ENCODE results near the gene DGLUCY.
"Not testable (repeated sequence)": the region's sequence is repeated elsewhere in the genome, so short reads cannot be mapped to it uniquely, and the experiment has no call there.

Gene DGLUCY

DNA sequence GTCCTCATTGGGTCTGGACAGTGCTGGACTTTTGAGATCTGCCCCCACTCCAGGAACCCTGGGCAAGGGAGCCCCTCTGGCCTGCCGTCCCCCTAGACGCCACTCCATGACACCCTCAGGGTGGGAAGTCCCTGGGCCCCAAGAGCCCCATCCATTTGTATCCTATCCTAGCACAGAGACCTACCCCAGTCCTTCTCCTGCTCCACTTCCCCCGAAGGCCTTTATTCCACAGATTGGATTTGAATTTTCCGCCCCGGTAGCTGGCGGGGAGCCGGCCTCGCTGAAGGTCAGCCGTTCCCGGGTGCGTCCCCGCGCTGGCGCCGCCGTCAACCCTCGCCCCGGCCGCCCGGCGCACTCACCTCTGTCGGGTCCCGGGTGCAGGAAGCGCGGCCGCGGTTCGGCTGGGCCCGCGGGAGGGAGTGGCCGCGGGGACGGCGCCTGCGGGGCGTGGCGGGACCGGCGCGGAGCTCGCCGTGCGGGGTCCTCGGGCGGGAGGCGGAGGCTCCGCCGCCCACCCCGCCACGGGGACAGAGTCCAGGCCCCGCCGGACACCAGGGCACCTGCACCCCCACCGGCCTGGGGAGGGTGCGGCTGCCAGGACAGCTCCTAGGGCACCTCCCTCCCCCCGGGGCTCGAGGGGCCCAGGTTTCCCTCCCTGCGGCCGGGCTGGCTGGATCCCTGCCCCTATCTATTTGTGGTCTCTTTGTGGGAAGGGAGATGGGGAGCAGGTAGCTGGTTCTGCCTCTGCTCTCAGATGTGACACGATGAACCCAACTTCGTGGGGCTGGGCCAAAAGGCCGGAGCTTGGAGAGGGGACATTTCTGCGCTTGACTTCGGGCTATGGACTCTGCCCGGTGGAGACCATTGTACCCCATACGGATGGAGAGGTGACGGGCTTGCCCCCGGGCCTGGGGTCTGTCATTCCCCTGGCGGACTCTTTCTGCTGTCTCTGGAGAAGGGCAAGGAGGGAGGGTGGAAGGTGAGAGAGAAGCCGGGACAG is 150.6 kb downstream of the DGLUCY start:
- no peak for DNase-seq

DNA sequence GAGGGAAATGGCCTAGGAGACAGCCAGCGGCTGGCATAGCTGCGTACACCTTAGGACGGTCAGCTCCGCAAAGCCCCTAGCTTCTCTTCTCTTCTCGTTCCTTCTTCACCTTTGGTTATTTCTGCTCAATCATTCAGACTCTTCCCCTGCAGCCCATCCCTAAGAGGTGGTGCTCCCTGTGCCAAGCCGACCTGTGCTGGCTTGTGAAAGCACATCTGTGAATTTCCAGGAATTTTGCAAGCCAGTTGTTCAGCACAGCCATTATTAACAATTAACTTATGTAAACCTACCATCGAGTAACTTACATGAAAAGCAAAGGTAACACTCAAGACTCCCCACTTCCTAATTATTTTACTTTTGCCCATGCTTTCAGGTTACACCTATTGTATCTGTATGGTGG is 151.5 kb downstream of the DGLUCY start:
- no peak for DNase-seq

DNA sequence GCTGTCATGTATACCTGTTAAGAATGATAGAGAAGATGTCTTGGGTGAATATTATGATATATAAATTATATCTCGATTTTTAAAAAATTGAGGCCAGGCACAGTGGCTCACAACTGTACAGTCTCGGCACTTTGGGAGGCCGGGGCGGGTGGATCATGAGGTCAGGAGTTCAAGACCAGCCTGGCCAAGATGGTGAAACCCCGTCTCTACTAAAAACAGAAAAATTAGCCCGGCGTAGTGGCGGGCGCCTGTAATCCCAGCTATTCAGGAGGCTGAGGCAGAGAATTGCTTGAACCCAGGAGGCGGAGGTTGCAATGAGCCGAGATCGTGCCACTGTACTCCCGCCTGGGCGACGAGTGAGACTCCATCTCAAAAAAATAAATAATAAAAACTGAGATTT is 152.4 kb downstream of the DGLUCY start:
- not testable (repeated sequence) for DNase-seq

DNA sequence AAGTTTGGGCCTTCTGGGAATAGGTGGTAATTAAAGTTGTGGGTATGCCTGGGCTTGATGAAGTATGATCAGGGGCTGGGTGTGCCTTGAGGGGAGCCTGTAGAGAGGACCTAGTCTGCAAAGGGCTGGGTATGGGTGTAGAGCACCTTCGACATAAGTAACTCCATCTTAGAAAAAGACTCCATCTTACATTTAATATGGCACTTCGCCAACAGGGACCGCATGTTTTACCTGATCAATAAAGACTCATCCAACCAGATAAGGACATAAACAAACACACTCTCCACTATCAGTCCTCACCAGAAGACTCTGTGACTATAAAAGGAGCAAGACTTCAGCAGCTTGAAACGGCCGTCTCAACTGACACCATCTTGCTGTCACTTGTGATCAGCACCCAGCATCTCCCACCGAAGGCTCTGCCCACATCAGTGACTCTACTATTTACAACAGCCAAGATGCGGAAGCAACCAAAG is 154.1 kb downstream of the DGLUCY start:
- no peak for DNase-seq

DNA sequence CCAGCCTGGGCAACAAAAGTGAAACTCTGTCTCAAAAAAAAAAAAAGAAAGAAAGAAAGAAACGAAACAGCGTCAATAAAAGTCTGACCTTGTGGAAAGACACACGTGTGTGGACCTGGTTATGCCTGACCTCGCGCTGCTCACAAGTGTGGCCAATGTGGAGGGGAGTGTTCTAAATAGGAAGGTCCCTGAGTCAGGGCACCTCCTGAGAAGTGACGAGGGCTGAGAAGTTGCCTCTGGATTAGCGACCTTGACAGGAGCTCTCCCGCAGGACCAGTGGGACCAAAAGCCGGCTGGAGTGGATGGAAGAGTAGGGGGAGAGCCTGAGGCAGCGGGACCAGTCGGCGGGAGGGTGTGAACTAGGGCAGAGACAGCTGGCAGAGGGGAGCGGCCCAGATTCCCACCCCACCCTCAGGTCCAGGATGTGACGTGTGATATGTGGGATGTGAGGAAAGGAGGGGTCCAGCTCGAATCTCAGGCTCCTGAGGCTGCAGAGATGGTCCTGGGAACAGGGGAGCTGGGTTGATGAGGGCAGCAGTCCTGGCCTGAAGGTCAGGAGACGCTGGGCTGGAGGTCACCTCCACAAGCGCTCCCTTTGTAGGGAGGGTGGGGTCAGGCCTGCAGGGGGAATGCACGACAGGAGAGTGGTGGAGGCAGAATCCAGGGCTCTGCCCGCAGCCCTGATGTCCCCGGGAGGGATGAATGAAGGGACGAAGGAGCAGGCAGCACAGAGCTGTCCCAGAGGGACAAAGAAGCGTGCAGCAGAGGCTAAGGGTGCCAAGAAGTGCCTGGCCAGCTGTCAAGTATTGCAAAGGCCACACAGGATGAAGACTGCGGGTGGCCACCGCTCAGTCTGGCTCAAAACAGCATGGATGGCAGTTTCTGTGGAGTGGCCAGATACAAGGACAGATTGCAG is 155.5 kb downstream of the DGLUCY start:
- DNase-seq: no peak

DNA sequence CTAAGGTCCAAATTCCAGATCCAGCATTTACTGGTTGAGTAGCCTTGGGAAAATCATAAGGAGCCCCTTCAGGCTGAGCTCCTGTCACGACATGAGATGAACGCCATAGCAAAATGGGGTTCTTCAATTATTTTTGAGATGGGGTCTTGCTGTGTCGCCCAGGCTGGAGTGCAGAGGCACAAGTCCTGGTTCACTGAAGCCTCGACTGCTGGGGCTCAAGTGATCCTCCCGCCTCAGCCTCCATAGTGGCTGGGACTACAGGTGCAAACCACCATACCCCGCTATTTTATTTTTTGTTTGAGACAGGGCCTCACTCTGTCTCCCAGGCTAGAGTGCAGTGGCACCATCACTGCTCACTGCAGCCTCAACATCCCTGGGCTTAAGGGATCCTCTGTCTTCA is 156.3 kb downstream of the DGLUCY start:
- no peak for DNase-seq

DNA sequence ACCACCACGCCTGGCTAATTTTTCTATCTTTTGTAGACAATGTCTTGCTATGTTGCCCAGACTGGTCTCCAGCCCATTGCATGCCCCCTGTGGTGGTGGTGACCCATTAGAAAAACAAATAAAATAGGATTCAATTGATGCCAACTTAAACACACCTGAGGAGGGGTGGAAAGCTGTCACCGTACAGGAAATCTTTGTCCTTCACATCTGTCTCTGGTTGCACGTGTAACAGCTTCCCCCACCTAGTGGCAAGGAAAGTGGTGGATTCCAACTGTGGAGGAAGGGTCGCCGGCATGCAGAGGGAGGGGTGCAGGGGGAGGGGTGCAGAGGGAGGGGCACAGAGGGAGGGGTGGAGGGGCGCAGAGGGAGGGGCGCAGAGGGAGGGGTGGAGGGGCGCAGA is 156.7 kb downstream of the DGLUCY start:
- no peak for DNase-seq

DNA sequence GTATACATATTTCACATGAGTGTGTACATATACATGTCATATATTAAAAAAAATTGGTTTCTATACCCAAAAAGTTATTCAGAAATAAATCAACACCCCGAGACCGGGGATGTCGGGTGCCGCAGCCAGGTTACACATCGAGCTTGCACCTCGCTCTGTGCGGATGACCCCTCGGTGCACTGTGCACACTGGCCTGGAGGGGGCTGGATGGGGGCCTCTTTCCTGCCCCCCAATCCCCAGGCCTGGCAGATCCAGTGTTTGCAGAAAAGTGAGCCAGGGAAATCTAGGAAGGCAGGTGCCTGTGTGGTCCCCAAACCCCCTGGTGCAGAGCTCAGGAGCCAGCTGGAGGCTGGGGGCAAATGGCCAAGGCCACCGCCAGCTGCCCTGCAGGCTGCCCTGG is 157.8 kb downstream of the DGLUCY start:
- DNase-seq: no peak

DNA sequence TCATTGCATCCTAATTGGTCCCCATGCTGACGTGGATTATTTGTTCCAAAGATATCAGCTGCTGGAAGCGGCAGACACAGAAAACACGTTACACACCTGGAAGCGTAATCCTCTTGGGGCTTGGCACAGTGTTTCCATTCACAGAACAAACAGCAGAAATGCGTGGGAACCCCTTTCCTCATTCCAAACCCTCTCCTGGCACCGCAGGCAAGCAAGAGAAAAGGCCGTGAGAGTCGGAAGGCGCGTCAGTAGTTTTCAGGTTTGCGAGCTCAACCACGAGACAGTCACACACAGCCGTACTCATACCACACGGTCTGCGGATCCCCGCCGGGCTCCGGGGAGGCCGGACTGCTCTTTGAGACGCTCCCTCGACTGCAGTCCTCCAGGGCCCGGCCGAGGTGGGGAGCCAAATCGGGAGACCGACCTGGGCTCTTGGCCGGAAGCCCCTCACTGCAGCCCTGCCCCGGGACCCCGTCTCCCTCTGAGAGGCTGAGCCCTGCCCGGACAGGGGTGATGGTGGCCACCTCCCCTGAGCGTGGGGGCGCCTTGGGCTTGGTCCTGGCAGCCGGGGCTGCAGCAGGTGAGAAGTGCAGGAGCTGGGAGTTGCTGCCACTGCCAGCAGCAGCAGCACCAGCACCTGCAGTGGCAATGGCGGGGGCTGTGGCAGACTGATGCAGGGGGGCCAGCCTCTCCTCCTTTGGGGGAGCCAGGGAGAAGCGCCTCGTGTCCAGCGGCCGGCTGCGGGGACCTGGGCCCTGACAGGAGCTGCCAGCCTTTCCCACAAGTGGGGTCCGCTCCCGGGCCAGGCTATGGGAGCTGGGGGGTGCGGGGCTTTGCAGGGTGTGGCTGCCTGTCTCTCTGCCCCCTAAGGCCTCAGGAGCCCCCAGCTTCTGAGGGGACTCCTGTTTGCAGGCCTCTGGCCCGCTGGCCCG is 158.7 kb downstream of the DGLUCY start:
- DNase-seq: no peak

DNA sequence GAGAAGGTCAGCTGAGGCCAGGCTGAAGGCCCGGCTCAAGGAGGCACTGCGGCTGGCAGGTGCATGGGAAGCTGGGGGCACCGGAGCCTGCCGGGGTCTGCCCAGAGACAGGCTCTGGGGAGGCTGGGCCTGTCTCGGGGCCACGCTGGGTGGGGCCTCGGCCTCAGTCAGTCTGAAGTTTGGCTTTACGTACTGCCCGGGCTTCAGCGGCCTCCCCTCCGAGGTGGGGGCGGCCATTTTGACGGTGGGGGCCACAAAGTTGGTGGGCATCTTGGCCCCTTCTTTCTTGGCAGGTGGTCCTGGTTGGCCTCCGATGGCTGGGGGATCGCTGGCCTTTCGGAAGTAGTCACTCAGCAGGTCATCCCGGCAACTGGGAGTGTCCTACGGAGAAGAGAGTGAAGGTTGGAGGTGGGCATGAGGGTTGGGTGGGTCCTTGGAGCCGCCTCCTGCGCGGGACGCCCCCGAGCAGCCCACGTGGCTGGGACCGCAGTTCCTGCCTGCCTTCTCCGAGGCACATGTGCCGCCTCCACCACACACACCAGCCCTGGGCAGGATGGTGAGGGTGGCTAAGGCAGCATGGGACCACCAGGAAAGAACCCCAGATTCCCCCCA is 159.5 kb downstream of the DGLUCY start:
- DNase-seq: no peak

DNA sequence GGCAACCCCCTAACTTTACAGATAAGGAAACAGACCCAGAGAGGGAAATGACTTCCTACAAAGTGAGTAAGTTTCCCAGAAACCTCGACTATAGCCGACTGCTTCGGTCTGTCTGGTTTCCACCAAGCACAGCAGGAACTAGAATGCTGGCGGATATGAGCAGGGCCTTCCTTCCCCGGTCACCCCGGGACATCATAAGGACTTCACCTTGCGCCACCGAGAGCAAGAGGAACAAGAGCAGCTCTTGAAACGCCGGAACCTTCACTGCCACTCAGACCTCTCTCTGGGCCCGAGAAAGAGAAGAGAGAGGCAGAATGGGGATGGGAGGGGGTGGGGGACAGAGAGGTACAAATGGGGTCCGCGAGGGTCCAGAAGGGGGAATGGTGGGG is 160.0 kb downstream of the DGLUCY start:
- DNase-seq: no peak

DNA sequence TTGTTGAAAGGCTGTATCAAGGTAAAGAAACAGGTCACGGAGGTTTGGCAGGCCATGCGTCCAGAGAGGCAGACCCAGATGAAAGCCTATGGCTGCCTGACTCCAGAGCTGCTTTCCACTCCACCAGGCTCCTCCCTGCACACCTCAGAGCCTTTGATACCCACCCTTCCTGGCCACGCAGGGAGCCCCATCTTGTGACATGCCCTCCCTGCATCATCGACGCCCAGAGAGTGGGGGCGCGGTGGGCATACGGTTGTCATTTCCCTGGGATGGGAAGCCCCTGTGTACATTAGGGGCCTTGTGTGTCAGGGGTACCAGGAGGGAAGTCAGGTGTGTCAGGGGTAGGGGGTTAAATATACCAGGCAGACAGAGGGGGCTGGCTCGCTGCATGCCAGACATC is 160.9 kb downstream of the DGLUCY start:
- DNase-seq: no peak

Data from NCI-H2227 treated with DMSO at 0.1 percent for 48 hours (cell line).